GM18507 (cell line): Measurements from ENCODE around the gene TMCC3.
A peak's percentile ranks its signal among the peaks of the same experiment; 100 is the strongest.

Experiments
- DNase-seq: peaks from one replicate; pipeline ENCODE4 v3.0.0; 2011; ENCODE audit warnings: low read depth; ENCODE audit not compliant: insufficient read length; ENCODE audit errors: extremely low spot score
- FAIRE-seq: peaks from 2 replicates; lab custom pipeline; 2011; peaks lifted over from hg19 to GRCh38; lab: Jason Lieb, UNC

Gene TMCC3

GRCh38 chr12:94674835-94675234 is 24.5 kb upstream of the TMCC3 start:
- FAIRE-seq, result no peak
- DNase-seq, result no peak

DNA sequence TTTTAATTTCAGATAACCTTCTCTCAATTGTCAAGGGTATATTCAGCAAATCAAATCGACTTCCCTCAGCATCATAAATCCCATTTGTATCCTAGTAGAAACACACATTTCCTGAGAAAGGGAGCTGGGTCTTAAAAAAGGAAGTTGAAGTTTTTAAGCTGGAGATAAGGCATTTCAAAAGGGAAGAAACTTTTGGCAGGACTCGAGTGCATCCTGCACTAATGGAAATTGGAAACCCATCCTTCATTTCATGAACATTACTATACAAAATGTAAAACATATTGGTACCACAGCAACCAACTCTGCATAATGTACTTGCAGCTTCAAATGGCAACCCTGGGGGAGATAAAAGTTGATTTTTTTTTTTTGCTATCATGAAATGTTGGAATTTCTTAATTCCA is 23.7 kb upstream of the TMCC3 start:
- FAIRE-seq, result no peak
- no peak for DNase-seq

DNA sequence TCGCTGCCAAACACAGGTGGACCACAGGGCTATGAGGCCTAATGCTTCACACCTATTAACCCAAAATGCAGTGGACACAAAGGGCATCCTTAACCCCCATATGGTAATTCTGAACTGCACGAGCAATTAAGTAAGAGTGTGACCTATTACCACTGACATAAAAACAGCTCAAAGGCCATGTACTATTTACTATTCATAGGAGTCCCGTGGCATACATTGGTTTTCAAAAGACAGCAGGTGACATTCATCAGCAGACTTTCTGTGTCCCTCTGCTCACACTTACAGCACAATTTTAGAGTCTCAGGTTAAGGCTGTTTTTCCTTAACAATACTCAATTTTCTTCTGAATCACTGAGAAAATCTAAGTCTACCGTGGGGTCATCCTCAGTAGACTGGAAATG is 23.1 kb upstream of the TMCC3 start:
- FAIRE-seq (no peak), DNase-seq (no peak)

GRCh38 chr12:94671917-94672316 is 21.6 kb upstream of the TMCC3 start:
- FAIRE-seq (no peak), DNase-seq (no peak)

DNA sequence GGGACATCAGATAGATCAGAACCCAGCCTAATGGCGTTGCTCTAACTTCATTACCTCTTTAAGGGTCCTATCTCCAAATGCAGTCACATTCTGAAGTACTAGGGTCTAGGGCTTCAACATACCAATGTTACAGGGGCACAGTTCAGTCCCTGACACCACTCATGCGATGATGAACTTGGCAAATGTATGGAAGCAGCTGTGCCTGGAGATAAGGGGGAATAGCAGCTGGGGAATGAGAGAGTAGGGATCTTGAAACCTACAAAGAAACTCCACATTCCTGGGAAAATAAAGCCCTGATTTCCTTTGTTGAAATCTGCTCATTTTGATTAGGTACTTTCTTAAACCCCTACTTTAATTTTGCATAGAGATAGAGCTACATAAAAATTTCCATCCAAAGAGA is 20.5 kb upstream of the TMCC3 start:
- FAIRE-seq (no peak), DNase-seq (no peak)

- DNase-seq (no peak), FAIRE-seq (no peak)
Measured at GRCh38 chr12:94670075-94670474, 19.7 kb upstream of the TMCC3 start.

DNA sequence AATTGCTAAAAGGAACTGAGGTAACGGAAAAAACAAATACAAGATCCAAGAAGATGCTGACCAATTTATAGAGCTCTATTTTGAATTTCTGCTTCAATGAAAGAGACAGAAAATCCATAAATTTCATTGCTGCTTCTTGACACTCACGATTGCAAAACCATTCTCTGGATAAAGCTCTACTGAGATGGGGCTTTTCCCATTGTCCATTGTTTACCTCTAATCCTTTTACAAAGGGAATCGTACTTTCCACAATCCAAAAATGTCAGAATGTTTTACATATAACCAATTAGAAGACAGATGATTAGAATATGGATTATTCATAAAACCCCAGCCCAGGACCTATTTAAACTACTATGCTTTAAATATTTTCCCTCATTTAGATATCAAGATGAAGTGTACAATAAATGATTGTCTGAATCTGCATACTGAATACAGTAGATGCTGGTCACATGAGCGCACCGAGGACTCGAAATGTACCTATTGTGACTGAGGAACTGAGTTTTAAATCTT is 16.7 kb upstream of the TMCC3 start:
- FAIRE-seq (no peak), DNase-seq (no peak)

DNA sequence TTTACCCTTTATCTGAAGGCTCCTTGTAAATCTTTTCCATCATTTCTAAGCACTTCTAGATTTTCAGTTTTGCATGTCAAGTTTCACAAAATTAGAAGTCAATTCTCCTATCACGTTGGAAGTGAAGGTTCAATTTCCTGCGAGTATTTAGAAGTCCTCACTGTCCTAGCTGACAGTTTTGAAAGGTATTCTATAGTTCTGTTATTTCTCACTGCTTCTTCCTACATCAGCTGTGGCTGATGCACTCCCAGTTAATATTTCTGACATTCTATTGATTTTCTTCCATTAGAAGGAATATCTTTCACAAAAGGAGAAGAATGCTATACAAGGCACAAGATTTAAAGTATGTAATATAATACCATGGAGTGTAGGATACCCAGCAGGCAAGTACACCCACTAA is 15.8 kb upstream of the TMCC3 start:
- FAIRE-seq, result no peak

GRCh38 chr12:94663702-94664101 is 13.3 kb upstream of the TMCC3 start:
- FAIRE-seq, result no peak

More for the DNA sequence above, 15.8 kb upstream of the TMCC3 start:
- DNase-seq, result no peak

GRCh38 chr12:94663071-94663470 is 12.7 kb upstream of the TMCC3 start:
- peak; percentile 26 for FAIRE-seq

More at GRCh38 chr12:94663702-94664101, 13.3 kb upstream of the TMCC3 start:
- no peak for DNase-seq

GRCh38 chr12:94660436-94660835 is 10.1 kb upstream of the TMCC3 start:
- FAIRE-seq (no peak), DNase-seq (no peak)

More at GRCh38 chr12:94663071-94663470, 12.7 kb upstream of the TMCC3 start:
- DNase-seq, result no peak

DNA sequence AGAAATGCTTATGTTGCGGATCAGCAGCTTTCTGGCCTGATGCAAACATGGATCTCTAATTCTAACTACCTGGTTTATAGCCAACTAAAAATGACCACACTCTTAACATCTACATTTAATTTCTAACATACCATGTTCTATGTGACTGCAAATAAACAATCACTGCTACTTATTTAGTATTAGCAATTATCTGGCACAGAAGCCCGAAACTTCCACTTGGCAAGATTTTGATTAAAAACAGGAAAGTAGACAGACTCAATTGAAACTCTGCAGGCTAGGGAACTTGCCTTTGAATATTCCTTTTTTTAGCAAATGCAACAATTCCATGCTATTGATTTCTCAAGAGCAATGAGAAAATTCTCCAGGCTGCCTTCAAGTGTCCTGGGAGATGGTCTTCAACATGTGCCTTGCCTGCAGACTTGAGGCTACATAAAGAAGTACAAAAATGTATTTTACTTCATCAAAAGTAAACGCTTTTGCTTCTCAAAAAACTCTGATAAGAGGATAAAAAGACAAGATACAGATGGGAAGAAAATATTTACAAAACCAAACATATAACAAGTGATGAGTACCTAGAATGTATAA is 9.1 kb upstream of the TMCC3 start:
- DNase-seq (no peak), FAIRE-seq (no peak)

DNA sequence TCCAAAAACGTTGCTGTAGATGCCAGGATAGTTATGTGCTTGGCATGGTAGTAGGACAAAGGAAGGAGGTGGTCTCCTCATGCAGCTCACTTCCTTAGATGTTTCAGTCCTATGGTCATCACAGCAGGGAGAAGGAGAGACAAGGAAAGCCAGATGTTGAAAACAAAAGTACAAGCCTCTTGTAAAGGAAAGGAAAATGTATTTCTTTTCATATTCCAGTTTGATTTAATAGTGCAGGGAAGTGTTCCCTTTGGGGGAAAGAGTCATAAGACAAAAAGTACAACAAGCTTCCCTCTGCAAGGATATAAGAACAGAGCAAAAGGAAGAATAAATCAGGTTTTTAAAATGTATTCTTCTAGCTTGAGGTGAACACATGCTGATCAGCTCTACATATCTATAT is 8.6 kb upstream of the TMCC3 start:
- FAIRE-seq, result no peak
- DNase-seq, result no peak

DNA sequence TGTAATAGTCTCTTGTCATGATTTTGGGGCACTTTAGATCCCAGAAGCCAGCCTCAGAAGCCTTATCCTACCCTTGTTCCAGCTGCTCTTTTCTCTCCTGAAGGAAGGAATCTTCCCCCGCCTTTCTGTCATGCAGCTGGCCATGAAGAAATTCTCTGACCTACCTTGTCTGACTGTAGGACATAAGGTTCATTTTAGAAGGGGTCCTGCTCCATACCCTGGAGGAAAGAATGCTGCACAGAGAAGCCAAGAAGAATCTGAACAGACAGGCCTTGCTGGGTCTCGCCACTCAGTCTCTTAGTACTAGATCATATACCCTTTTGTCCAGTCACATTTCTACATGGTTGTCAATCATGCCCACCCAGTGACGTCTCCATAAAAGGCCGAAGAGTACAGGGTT is 6.2 kb upstream of the TMCC3 start:
- FAIRE-seq (no peak), DNase-seq (no peak)

DNA sequence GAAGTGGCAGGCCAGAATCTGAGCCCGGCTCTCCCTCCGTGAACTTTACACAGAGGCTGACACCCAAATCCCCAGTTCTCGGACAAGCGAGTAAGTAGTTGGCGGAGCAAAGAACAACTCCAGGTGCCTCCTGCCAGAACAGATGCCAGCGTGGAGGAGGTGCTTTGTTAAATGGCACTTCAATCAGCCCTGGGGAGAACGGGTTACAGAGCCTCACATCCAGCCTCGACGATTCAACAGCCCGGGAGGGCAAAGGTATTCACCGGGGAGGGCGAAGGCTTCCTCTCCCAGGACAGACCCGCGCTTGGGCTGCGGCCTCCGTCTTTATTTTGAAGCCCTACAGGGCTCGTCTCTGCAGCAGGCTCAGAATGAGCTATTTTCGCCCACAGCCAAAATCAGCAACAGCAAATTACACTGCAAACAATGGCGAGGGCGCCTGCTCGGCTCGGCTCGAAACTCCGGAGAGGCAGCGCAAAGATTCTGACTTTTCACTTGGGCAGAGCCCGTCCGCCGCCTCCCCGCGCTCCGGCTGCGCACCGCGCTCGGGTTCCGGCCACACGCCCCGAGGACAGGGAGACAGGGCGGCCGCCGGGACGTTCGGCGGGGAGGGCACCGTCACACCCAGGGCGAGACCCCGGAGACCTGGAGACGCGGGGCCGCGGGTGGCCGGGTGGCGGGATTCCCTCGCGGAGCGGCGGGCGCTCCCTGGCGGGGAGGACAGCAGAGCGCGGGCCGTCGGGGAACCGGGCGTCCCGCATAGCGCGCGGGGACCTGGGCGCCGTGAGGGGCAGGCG is 811 bp downstream of the TMCC3 start:
- no peak for FAIRE-seq
- no peak for DNase-seq

- FAIRE-seq (no peak), DNase-seq (no peak)
Measured at GRCh38 chr12:94648578-94648977, 1.8 kb downstream of the TMCC3 start.

- DNase-seq (no peak), FAIRE-seq (peak; percentile 84)
Measured at GRCh38 chr12:94644141-94644979, 6.0 kb downstream of the TMCC3 start.

- no peak for FAIRE-seq
Measured at GRCh38 chr12:94643606-94644005, 6.8 kb downstream of the TMCC3 start.

GRCh38 chr12:94641283-94641682 is 9.1 kb downstream of the TMCC3 start:
- DNase-seq (no peak), FAIRE-seq (no peak)

More at GRCh38 chr12:94643606-94644005, 6.8 kb downstream of the TMCC3 start:
- DNase-seq, result no peak
